AG20443 (cell line): ENCODE data around the gene GTSF1L.
A peak's percentile ranks its signal among the peaks of the same experiment; 100 is the strongest.

Source experiments
- DNase-seq: peaks from one replicate; pipeline ENCODE4 v3.0.0; 2012; ENCODE audit warnings: low spot score, mixed read lengths

Gene GTSF1L

DNA sequence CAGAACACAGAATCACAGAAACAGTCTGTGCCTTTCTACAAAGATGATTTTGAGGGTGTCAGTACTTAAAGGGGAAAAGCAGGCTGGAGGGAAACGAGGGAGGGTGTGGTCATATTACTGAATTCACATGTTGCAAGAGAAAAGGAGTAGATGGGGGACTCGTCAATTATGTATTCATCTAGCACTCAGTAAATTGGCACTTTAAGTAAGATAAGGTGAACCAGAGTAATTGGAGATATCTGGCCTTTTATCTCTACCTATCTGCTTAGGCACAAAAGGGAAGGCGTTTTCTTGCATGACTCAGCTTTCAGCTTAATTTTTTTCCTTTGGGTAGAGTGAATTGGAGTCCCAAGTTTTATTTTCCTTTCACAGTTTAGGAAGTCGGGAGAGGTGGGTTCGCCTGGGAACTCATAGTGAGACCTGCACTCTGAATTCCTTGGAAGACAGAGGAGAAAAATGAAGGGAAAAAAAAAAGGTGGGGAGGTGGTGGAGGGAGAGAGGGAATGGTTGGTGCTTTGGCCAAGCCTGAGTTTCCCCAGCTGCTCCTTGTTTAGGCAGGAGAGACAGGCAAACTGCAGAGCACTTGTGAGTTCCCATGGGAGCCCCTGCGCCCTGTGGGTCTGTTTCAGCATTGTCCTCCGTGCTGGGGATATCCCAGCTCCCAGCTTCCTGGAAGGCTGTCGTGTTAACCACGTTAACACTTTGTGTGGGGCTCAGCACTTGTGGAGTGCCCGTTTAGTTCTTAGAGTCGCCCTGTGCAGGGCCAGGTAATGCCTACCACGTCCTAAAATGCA lies 19.7 kb upstream of the GTSF1L start:
- no peak for DNase-seq

DNA sequence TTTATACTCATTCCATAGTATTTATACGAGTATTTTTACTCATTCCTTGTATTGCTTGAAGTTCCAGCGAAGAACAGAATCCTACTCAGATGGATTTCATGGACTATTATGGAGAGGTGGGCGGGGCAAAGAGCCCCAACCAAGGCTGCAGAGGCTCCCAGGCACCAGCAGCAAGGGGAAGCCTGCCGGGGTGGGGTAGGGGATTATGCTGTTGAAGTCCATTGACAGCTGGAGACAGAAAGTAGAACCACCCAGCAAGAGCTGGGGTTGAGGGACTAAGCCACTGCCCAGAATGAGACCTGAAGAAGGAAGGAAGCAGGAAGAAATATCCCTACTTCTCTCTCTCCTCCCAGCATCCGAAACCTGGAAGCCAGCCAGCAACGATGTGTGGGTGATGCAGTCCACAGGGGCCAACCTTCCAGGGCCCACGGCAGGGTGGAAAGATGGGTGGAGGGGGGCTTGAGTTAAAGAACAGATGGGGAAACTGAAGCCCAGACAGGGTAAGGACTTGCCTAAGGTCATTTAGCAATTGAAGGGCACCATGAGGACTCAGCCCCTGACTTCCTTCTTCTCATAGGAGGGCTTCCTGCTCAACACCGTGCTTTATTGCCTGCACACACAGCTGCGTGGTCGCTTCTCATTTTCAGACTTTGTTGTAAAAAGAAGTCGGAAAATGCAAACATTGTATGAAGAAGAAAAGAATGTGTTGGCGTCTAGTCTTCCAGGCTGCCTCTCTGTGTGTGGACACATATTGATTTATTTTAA lies 18.3 kb upstream of the GTSF1L start:
- no peak for DNase-seq

DNA sequence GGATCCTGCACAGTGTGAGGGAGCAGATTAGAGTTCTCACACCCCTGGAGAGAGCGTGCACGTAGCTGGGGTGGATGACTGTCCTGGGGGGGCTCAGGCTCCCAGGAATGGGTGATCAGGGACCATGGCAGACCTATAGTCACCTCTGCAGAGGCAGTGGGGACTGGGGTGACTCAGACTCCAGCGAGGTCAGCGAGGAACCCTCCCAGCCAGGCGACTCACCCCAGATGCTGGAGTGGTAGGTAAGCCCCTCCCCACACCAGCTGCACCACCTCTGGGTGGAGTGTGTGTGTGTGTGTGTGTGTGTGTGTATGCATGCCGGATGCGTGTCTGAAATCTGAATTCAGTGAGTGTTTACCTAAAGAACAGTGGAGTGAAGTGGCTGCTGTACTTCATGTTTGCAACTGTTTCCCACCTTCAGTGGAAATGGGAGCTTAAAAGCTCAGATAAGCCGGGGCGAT lies 17.4 kb upstream of the GTSF1L start:
- peak; percentile 35 for DNase-seq

- DNase-seq, result no peak
Observed at GRCh38 chr20:43740642-43741041, 13.8 kb upstream of the GTSF1L start.

GRCh38 chr20:43739148-43739749 lies 12.4 kb upstream of the GTSF1L start:
- DNase-seq, result no peak

DNA sequence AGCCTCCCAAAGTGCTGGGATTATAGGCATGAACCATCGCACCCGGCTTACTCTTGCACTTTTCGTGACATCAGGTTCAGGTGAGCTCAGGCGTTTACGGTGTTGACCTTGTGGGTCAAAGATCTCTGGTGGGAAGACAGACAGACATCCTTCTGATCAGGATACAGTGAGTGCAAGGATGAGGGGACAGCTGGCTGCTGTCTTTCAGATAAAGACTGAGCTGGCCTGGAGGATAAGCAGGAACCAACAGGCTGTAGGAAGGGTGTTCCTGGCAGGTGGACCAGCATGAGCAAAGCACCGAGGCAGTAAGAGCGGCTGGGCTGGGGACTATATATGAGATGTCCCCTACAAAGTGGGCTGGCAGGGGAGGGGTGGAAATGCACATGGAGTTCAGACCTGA lies 11.1 kb upstream of the GTSF1L start:
- DNase-seq, result no peak

DNA sequence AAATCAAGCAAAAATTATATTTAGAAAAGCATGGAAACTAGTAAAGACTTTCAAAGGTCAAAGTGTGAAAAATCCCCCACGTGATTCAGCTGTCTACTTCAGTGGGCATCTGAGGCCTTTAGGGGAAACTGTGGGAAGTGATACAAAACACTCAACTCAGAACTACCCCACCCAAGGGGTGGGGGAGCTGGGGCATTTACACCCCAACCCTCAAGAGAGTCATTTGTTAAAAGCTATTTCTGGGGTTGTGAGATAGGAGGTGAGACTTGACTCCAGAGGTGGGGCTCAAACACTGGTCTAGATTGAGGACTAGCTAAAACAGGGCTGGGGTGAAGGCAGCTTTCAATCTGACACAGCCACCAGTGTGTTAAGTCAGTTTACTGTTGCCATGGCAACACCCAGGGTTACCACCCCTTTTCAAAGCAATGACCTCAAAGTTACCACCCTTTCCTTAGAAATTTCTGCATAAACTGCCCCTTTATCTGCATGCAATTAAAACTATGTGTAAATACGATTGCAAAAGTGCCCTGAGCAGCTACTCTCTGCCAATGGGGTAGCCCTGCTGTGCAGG lies 9.9 kb upstream of the GTSF1L start:
- DNase-seq, result no peak

DNA sequence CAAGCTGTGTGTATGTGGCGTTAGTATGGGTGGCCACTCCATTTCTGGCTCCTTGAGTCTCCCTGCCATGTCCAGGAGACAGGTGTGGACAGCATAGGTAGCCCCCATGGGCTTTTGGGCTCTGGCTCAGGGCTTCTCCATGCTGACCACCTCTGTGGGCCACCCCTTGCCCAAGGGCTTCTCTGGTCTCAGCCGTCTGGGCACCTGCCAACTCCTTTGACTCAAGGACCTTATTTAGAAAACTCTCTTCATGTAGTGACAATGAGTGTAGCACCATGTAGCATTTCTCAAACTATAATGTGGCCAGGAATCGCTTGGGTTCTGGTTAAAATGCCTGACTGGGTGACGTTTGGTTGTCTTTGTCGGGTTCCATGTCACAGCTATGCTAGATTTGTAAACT lies 5.1 kb upstream of the GTSF1L start:
- no peak for DNase-seq

DNA sequence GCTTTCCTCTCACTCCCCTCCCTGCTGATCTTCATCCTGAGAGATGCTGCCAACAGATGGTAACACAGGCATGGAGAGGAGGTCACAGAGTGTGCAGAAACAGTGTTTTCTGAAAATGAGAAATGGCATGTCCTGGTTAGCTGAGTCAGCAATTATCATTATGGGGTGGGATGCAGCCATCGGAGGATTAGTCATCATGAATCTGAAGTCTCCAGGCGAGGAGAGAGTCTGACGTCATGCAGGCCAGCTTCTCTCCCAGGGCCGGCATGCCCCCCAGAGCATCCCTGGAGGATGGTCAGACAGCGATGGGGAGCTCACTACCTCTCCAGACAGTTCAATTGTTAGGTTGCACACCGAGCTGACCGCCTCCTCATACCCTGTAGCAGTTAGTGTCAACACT lies 4.7 kb upstream of the GTSF1L start:
- peak; percentile 45 for DNase-seq

GRCh38 chr20:43728686-43729255 lies 2.0 kb upstream of the GTSF1L start:
- no peak for DNase-seq

GRCh38 chr20:43727980-43728590 lies 1.3 kb upstream of the GTSF1L start:
- DNase-seq, result no peak

DNA sequence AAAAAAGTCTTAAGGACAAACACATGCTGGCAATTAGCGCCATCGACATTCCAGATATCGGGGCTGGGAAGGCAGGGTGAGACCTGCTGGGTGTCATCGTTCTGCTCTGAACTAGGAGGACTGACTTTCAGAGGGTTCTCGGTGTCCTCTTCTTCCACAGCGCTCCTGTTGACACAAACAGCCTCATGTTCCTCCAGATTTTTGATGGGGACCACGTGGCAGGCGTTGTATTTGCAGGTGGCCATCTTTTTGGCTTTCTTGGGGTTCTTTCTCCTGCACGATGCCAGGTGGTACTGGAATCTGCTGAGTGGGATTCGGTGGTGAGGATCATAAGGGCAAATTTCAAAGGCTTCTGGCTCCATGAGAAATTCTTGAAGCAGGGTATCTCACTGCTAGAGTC lies 469 bp downstream of the GTSF1L start:
- DNase-seq, result no peak

- DNase-seq, result no peak
Observed at GRCh38 chr20:43725666-43726065, 1.1 kb downstream of the GTSF1L start.

- no peak for DNase-seq
Observed at GRCh38 chr20:43724383-43724782, 2.4 kb downstream of the GTSF1L start.

GRCh38 chr20:43723735-43724134 lies 3.1 kb downstream of the GTSF1L start:
- DNase-seq, result no peak

DNA sequence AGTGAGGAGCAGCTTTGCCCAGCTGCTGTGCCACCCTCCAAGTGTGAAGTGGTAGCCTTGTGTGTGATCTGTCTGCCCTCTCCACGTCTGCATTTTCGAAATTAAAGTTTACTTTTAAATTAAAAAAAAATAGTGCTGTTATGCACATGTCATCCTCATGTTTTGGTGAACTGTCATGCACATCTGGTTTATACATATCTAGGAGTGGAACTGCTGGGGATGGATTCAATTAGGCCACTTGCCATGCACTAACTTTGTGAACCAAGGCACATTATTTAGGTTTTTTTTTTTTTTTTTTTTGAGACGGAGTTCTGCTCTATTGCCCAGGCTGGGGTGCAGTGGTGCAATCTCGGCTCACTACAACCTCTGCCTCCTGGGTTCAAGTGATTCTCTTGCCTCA lies 3.6 kb downstream of the GTSF1L start:
- DNase-seq, result no peak

- no peak for DNase-seq
Observed at GRCh38 chr20:43722153-43722505, 4.7 kb downstream of the GTSF1L start.

DNA sequence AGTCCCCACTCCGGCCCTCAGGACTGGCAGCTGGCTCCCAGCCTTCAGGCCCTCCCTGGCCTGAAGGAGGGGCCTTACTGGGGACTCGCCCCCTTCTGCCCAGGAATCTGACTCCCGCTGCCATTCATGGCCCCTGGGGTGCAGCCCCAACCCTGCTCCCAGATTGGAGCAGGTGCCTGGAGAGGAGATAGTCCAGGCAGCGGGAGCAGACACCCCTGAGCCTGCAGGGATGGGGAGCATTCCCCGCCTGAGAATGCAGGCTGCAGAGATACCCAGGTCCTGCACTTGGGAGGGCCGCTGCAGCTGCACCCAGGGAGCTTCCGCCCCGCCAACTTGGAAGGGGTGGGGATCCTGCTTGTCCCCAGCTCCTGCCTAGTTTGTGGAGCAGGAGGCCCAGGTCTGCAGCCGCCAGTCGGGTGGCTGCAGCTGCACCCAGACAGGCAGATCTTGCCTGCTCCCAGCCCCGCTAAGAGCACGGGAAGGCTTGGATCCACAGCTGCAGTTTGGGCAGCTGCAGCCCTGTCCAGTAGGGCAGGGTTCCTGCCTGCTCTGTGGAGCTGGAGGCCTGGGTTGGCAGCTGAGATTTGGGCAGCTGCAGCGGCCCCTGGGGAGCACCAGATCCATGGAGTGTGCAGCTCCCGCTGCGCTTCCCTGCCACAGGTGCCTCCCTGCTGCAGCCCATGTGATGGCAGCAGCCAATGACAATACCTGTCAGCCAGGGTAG lies 5.2 kb downstream of the GTSF1L start:
- DNase-seq, result no peak

- DNase-seq, result no peak
Observed at GRCh38 chr20:43721097-43721428, 5.7 kb downstream of the GTSF1L start.

DNA sequence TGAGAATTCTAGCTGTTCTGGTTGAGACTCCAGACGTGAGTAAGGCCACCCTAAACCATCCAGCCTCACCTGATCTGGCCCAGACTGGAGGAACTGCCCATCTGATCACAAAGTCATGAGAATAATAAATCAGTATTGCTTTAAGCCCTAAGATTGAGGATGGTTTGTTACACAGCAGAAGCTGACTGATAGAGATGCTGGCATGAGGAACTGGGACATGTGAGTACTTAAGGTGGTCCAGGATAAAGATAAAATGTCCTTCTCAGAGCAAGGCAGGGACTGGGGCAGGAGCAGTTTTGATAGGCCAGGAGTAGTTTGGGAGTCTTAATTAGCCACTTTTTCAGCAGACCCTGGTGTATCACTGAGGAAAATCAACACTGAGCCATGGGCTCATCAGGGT lies 6.8 kb downstream of the GTSF1L start:
- DNase-seq, result no peak

- DNase-seq, result no peak
Observed at GRCh38 chr20:43717616-43717995, 9.2 kb downstream of the GTSF1L start.
